Left ventricle myocardium inferior (tissue), 1 donor: ENCODE measurements around the gene TTC21B. TPM values are rescaled to one million over a fixed set of nuclear protein-coding genes. Genes with fewer than 3 reads are reported as not detected.

ENCODE experiments used
- DNase-seq: peaks from one replicate; pipeline ENCODE4 v3.0.0-alpha.2; 2020
- H3K27ac ChIP-seq: fragments of 200-600 bp; replicated peaks from 2 replicates; pipeline ENCODE4 v1.8.0; 2021
- H3K27me3 ChIP-seq: fragments of 200-600 bp; 2 replicates; pipeline ENCODE4 v1.8.0; 2021; ENCODE audit warnings: low read depth
- H3K36me3 ChIP-seq: fragments of 200-600 bp; 2 replicates; pipeline ENCODE4 v1.8.0; 2021
- H3K4me1 ChIP-seq: fragments of 200-600 bp; 2 replicates; pipeline ENCODE4 v1.8.0; 2021
- H3K4me3 ChIP-seq: fragments of 200-600 bp; 2 replicates; pipeline ENCODE4 v1.8.0; 2021; ENCODE audit warnings: mild to moderate bottlenecking, moderate library complexity
- H3K9me3 ChIP-seq: fragments of 200-600 bp; replicated peaks from 2 replicates; pipeline ENCODE4 v1.8.0; 2021
- intact Hi-C: fragments of 100-400 bp; cut with micrococcal nuclease; formaldehyde crosslinking; loops from one replicate; pipeline ENCODE4 v1.11.0; 2022
- total RNA-seq: library from RNA; stranded (reverse); fragmentation: NEBNext Ultra II Directional; extraction: Animal tissue kit (Norgen Biotek cat#: 25700); gene quantifications from one replicate; pipeline ENCODE4 v1.2.1, GENCODE V29; 2021
- TF ChIP-seq, protein P1 (sequence below): fragments of 200-600 bp; IDR thresholded peaks from 2 replicates; pipeline ENCODE4 v1.8.0; 2021; ENCODE audit warnings: antibody characterized with exemption, mild to moderate bottlenecking, borderline replicate concordance
- donor health status: DM: no; HTN: yes; CAD: no; lungs with severe emphysema.

Gene TTC21B
- total RNA-seq, 1 donor from 2014 or later = 15.5 TPM

DNA sequence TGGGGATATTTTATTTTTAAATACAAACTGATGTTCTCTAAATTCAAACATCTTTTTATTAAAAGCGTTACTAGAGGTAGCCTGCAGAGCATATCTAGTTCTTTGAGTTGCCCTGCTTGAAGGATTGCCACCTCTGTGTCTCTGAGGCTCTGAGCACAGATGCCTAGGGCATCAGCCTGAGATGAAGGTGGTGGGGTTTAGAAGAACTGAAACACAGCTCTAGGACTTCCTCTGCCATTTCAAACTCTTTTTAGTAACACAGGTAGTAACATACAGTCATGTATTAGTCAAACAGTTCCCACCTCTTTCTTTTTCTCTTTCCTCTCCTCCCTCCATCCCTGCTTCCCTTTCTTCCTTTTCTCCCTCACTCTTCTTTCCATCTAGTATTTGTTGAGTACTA lies 57.6 kb downstream of the TTC21B start:
- no peaks in the 10 kb centered on the region for H3K4me1 ChIP-seq
- H3K27me3 ChIP-seq = no peaks in the 10 kb centered on the region
- H3K27ac ChIP-seq = no peak overlapping the region
- no peaks in the 10 kb centered on the region for H3K9me3 ChIP-seq
- no peak overlapping the region for H3K4me3 ChIP-seq
- intact Hi-C loops = no loop called here
- TF ChIP-seq, protein P1, sequence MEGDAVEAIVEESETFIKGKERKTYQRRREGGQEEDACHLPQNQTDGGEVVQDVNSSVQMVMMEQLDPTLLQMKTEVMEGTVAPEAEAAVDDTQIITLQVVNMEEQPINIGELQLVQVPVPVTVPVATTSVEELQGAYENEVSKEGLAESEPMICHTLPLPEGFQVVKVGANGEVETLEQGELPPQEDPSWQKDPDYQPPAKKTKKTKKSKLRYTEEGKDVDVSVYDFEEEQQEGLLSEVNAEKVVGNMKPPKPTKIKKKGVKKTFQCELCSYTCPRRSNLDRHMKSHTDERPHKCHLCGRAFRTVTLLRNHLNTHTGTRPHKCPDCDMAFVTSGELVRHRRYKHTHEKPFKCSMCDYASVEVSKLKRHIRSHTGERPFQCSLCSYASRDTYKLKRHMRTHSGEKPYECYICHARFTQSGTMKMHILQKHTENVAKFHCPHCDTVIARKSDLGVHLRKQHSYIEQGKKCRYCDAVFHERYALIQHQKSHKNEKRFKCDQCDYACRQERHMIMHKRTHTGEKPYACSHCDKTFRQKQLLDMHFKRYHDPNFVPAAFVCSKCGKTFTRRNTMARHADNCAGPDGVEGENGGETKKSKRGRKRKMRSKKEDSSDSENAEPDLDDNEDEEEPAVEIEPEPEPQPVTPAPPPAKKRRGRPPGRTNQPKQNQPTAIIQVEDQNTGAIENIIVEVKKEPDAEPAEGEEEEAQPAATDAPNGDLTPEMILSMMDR = no peak
- DNase-seq = no peak
- peaks cover 86% of the 10 kb centered on the region for H3K36me3 ChIP-seq

DNA sequence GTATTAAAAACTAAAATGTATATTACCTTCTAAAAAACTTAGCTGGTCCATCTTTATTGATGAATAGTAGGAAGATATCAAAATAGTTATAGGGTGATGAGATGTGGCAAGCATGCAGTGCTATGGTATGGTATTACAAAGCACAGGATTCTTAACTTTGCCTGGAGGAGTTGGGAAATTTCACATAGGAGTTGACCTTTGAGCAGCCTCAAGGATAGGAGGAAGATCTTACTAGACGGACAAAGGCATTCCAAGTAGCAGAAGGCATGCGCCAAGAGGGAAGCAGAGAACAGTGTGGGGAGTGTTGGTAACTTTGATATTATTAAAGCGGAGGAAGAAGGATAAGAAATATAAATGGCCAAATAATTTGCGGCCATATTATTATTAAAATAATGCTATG lies 60.0 kb downstream of the TTC21B start:
- Histone ChIP-seq H3K27ac (no peak overlapping the region), H3K4me1 (peaks cover 12% of the 10 kb centered on the region), H3K36me3 (peaks cover 74% of the 10 kb centered on the region), H3K9me3 (no peaks in the 10 kb centered on the region), H3K27me3 (no peaks in the 10 kb centered on the region), H3K4me3 (no peak overlapping the region)
- no peak for DNase-seq
- TF ChIP-seq, protein P1 = no peak
- intact Hi-C loops = no loop called here

DNA sequence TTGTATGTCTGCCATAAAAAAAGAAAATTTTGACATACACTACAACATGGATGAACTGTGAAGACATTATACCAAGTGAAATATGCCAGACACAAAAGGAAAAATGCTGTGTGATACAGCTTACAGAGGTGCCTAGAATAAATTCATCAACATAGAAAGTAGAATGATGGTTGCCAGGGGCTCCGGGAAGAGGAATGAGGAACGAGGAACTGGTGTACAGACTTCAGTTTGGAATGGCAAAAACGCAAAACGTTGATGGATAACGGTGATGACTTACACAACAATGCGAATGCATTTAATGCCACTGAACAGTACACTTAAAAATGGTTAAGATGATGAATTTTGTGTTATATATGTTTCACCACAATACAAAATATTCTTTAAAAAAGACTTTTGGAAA lies 61.0 kb downstream of the TTC21B start:
- no peaks in the 10 kb centered on the region for H3K9me3 ChIP-seq
- TF ChIP-seq, protein P1 = no peak
- H3K4me3 ChIP-seq = no peak overlapping the region
- intact Hi-C loops = no loop called here
- DNase-seq = no peak
- H3K4me1 ChIP-seq = peaks cover 12% of the 10 kb centered on the region
- no peaks in the 10 kb centered on the region for H3K27me3 ChIP-seq
- H3K36me3 ChIP-seq = peaks cover 64% of the 10 kb centered on the region
- H3K27ac ChIP-seq = no peak overlapping the region

DNA sequence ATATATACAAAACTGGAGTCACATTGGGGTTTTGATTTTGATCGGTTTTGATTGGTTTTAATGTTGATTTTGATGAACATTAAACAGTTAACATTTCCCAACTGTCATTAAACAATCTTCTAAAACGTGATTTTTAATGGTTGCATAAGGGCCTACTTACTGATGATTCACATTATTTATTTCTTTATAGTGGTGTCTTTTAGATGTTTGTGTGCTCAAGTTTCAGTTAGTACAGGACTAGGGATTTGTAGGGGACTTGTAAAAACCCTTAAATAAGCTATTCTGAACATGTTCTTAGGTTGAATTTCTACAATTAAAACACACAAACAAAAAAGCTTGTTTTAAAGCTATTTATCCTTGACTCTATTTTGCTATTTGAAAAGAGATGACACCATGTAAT lies 61.6 kb downstream of the TTC21B start:
- TF ChIP-seq, protein P1 = no peak
- H3K4me3 ChIP-seq = no peak overlapping the region
- no peaks in the 10 kb centered on the region for H3K27me3 ChIP-seq
- intact Hi-C loops = no loop called here
- H3K9me3 ChIP-seq = no peaks in the 10 kb centered on the region
- no peak overlapping the region for H3K27ac ChIP-seq
- DNase-seq = no peak
- peaks cover 62% of the 10 kb centered on the region for H3K36me3 ChIP-seq
- peaks cover 12% of the 10 kb centered on the region for H3K4me1 ChIP-seq

DNA sequence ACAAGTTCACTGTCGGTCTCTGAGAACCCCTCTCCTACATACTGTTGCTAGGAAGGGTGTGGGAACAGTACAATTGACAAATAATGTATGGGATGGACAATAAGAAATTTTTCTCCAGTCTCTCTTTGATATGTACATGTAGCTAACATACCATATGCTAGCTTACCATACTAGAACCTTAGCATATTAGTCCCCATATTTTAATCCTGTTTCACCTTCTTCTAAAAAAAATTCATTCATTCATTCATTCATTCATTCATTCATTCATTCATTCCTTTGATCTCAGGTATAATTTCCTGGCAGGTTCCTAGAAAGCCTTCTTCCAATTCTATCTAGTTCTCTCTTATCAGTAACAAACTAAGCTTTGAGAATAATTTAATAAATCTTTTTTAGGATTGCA lies 62.2 kb downstream of the TTC21B start:
- TF ChIP-seq, protein P1 = no peak
- intact Hi-C loops = no loop called here
- no peak for DNase-seq
- Histone ChIP-seq H3K9me3 (no peaks in the 10 kb centered on the region), H3K27ac (no peak overlapping the region), H3K36me3 (peaks cover 62% of the 10 kb centered on the region), H3K27me3 (no peaks in the 10 kb centered on the region), H3K4me1 (peaks cover 12% of the 10 kb centered on the region), H3K4me3 (no peak overlapping the region)

DNA sequence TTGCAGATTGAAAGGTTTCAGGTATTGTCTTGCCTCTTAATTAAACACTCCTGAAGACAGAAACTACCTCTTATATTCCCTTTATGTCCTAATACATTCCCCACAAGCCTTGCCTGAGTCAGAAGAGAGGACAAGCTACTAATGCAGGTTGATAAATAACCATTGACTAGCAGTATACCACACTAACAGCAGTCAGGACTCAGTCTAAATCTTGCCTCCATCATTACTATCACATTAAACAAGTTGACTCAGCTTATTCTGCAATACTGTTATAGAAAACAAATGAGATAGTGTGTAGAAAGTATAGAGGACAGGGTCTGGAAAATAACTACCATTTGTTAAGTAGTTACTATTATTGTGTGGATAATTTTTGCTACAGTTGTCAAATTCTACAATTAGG lies 63.8 kb downstream of the TTC21B start:
- peak overlapping the region; percentile 21 for H3K27ac ChIP-seq
- H3K27me3 ChIP-seq = no peaks in the 10 kb centered on the region
- intact Hi-C loops = no loop called here
- peaks cover 63% of the 10 kb centered on the region for H3K36me3 ChIP-seq
- H3K4me1 ChIP-seq = peaks cover 12% of the 10 kb centered on the region
- no peak for DNase-seq
- no peaks in the 10 kb centered on the region for H3K9me3 ChIP-seq
- TF ChIP-seq, protein P1 = no peak
- no peak overlapping the region for H3K4me3 ChIP-seq
